Stromal cell of bone marrow (primary cell): ENCODE data around the gene MYRF.
A peak's percentile ranks its signal among the peaks of the same experiment; 100 is the strongest.

ENCODE experiments used
- DNase-seq: peaks from one replicate; pipeline ENCODE4 v3.0.0-alpha.2; 2012; ENCODE audit warnings: low read depth

Gene MYRF

GRCh38 chr11:61776561-61777075 lies 24.2 kb downstream of the MYRF start:
- DNase-seq, result peak; percentile 23

DNA sequence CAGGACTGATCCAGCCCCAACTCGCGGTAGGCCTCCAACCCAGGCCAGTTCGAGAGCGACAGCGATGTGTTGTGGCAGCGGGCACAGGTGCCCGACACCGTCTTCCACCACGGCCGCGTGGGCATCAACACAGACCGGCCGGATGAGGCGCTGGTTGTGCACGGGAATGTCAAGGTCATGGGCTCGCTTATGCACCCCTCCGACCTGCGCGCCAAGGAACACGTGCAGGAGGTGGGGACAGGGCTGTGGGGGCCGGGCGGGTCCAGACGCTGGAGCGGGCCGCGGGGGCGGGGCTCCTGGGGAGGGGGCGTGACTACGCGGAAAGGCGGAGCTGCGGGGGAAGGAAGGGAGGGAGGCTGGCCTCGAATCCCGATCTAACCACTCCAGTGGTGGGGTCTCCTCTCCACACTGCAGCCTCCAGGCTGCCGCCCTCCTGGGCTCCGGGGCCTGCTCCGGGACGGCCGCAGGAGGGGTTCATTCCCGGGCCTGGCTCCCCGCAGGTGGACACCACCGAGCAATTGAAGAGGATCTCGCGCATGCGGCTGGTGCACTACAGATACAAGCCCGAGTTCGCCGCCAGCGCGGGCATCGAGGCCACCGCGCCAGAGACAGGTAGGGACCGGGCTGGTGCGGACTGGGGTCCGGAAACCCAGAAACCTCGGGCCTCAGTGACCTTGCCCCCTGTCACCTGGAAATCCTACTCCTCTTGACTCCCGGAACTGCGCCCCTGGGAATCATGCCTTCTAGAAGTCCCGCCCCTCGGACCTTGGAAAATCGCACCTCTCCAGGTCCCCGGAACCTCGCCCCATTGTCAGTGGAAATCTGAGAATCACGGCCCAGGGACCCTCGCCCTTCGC lies 25.0 kb downstream of the MYRF start:
- DNase-seq, result no peak

GRCh38 chr11:61778357-61778886 lies 26.0 kb downstream of the MYRF start:
- no peak for DNase-seq

- DNase-seq, result no peak
Observed at GRCh38 chr11:61778920-61779650, 26.6 kb downstream of the MYRF start.

DNA sequence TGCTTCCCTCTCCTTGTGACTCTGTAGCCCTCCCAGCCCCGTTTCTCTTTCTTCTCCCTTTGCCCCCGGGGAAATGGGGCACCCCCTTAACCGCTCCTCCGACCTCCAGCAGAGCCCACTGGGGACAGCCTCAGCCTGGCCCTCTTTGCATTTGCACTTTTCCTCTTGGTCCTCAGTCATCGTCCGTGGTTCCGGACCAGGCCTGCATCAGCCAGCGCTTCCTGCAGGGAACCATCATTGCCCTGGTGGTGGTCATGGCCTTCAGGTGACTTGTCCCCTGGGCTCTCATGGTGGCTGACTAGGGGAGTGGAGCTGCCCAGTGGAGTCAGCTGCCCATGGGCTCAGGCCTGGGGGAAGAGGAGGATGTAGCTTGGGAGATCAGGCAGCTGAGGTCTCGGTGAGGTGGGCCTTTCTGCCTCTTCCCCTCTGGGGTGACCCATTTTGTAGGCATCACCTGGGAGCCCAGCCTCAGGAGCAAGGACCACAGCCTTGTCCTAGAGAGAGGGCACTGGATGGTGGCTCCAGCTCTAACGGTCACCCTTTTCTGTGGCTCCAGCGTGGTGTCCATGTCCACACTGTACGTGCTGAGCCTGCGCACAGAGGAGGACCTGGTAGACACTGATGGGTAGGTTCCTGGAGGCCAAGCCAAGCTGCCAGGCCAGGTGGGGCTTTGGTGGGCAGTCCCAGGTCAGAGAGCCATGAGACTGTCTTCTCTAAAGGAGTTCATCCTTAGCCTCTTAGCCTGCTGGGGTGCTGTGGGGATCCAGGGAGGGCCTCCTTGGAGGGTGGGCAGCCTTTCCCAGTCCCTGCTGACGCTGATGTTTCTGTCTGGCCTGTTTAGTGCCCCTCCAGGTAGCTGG lies 27.5 kb downstream of the MYRF start:
- no peak for DNase-seq

DNA sequence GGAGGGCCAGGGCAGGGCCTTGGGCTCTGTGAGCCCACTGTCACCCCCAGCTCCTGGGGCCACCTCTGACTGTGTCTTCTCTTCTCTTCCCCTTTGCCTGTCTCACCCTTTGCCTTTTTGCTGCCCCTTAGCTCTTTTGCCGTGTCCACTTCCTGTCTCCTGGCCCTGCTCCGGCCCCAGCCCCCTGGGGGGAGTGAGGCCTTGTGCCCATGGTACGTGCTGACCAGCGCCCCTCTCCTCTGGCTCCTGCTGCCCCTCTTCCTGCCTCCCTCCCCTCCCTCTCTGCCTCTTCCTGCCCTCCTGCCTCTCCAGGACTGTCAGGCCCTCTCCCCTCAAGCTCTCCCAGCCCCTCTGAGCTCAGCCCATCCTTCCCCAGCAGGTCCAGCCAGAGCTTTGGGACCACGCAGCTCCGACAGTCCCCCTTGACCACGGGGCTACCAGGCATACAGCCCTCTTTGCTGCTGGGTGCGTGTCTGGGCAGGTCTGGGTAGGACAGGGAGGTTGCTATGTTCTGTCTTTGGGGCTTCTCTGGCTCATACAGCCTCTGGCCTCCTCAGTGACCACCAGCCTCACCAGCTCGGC lies 28.2 kb downstream of the MYRF start:
- DNase-seq, result no peak

GRCh38 chr11:61781585-61781984 lies 29.1 kb downstream of the MYRF start:
- DNase-seq, result no peak

DNA sequence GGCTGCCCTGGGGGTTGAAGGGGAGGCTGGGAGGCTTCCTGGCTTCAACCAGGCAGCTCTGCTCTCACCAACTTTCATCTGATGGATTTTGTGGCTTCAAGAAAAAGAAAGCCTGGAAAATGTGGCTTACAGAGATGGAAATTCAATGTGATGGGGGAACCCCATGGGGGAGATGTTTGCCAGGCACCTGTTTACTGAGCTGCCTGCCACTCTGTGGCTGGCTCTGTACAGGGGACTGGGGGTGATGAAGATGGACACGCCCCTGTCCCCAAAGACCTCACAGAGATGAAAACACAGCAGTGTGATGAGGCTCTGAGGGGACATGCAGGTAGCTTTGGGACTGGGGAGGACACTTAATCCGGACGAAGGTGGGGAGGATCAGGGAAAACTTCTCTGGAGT lies 29.9 kb downstream of the MYRF start:
- DNase-seq, result no peak

- no peak for DNase-seq
Observed at GRCh38 chr11:61782841-61783240, 30.4 kb downstream of the MYRF start.

DNA sequence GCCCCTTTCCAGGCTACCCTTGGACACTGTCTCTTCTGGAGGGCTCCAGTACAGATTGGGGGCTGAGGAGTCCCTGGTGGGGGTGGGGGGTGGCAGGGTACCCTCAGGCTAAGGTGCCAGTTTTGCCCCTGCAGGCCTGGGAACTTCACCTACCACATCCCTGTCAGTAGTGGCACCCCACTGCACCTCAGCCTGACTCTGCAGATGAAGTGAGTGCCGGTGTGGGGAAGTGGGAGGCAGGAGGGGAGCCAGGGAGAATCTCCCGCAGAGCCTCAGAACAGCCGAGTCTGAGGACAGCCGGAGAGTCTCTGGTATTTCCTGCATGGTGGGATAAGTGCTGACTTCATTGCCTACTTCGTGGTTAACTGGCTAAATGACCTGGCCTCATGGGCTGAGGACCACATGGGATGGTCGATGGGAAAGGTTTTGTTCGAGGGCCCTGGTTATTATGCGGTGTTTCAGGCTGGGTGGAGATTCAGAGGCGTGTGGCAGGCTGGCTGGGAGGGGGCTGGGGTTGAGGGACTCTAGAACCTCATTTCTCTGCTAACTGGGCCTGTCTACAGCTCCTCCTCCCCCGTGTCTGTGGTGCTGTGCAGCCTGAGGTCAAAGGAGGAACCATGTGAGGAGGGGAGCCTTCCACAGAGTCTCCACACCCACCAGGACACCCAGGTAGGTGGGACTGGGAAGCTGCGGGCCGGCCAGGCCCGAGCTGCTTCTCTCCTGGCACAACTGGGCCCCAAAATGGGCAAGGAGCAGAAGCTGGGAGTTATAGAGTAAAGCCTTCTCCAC lies 31.5 kb downstream of the MYRF start:
- no peak for DNase-seq

DNA sequence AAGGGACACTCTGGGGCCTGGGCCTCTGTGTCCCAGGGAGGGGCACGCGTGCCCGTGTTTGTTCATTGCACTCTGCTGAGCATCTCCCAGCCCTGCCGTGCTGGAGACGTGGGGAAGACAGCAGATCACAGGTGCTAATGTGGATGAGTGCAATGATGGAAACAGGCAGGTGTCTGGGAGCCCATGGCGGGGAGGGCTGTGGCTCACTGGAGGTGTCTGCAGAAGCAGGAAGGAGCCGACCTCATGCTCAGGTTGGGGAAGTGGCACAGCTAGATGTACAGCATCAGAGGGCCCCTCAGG lies 32.0 kb downstream of the MYRF start:
- no peak for DNase-seq

- DNase-seq, result no peak
Observed at GRCh38 chr11:61785837-61786402, 33.5 kb downstream of the MYRF start.

GRCh38 chr11:61787928-61788491 lies 35.6 kb downstream of the MYRF start:
- peak; percentile 10 for DNase-seq

GRCh38 chr11:61791737-61792309 lies 39.4 kb downstream of the MYRF start:
- DNase-seq, result peak; percentile 81

GRCh38 chr11:61792310-61793082 lies 40.1 kb downstream of the MYRF start, which contains the start of the genes FEN1 and TMEM258:
Gene FEN1 (plus strand): TSS chr11:61792911. CDS start chr11:61795362, 2,451 bp downstream.
Gene TMEM258 (minus strand): TSS chr11:61792599. CDS start chr11:61792558, 41 bp downstream.
- DNase-seq, result peak; percentile 85

- DNase-seq, result no peak
Observed at GRCh38 chr11:61793083-61793828, 40.8 kb downstream of the MYRF start.

GRCh38 chr11:61793829-61794204 lies 41.4 kb downstream of the MYRF start:
- DNase-seq, result no peak

GRCh38 chr11:61794579-61794978 lies 42.1 kb downstream of the MYRF start:
- DNase-seq, result no peak
